ENCODE measurements around the gene DFFB. TPM values are rescaled to one million over a fixed set of nuclear protein-coding genes. Genes with fewer than 3 reads are reported as not detected.

The DFFB gene
- total and polyA plus RNA-seq, 2 donors (not counting 3 experiments of a cell fraction or from before 2014, with no cell fraction given), result 11.7 to 11.8 TPM

DNA sequence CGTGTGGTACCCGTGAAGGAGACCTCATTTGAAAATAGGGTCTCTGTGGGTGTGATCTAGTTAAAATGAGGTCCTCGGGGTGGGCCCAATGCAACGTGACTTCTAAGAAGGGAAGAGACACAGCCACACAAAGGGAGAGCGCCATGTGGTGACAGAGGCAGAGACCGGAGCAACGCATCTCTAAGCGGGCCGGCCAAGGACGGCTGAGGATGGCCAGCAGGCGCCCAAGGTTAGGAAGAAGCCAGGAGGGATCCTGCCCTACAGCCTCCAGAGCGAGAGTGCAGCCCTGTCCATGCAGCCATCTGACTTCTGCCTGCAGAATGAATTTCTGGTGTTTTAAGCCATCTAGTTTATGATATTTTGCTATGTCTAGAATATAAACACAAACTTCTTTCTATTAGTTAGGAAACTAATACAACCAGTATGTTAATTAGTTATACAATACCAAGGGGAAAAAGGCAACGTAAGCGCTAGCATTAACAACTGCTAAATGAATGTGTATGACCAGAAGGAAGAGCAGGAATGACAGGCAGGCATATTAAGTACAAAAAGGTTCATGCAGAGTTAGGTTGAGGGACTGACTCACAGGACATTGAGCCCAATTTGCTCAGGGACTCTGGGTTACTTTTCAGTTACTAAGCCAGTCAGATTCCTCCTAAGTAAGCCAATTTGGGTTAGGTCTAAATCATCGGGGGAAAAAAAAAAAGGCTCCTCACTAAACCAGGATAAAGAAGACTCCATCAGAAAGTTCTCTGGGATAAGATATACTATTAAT, 4.4 kb upstream of the DFFB start:
- dilution Hi-C loops (cut with MboI; ENCODE audit: extremely low pct_ligation_motif_present, low sequenced_read_pairs), result no loop called here
- no peak overlapping the region for H3K9ac ChIP-seq (replicated peaks; ENCODE audit: extremely low read depth, insufficient read depth, low read length)
- H3K4me3 ChIP-seq (replicated peaks in 1 of 3; ENCODE audit: insufficient read depth in 1 of 3, low read depth in 1 of 3, low read length in 3 of 3), result no peak overlapping the region
- no peak overlapping the region for H2AFZ ChIP-seq (ENCODE audit: low read depth, low read length)
- CTCF ChIA-PET, result no interaction called here
- no peaks in the 10 kb centered on the region for H3K9me3 ChIP-seq (replicated peaks; ENCODE audit: control insufficient read depth, insufficient read depth, low read length)
- peaks cover 5% of the 10 kb centered on the region for H3K4me1 ChIP-seq (ENCODE audit: control insufficient read depth, extremely low read depth, insufficient read depth, low read length)
- H3K27ac ChIP-seq (ENCODE audit: insufficient read depth, low read depth, low read length), result no peak overlapping the region
- H3K4me2 ChIP-seq (ENCODE audit: insufficient read depth, low read length), result no peak overlapping the region
- TF ChIP-seq, protein P1, sequence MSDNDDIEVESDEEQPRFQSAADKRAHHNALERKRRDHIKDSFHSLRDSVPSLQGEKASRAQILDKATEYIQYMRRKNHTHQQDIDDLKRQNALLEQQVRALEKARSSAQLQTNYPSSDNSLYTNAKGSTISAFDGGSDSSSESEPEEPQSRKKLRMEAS (IDR thresholded peaks at IDR 0.05; ENCODE audit: insufficient read depth, insufficient read length), result no peak
- no peak for TF ChIP-seq FOS (IDR thresholded peaks at IDR 0.05; ENCODE audit: borderline replicate concordance, insufficient read depth, low read length)
- no peak for TF ChIP-seq POLR2AphosphoS5 (IDR thresholded peaks at IDR 0.05; ENCODE audit: insufficient read depth, low read depth, low read length)
- no peak for TF ChIP-seq MYC (IDR thresholded peaks at IDR 0.05; ENCODE audit: low read depth, low read length)
- TF ChIP-seq, protein P2, sequence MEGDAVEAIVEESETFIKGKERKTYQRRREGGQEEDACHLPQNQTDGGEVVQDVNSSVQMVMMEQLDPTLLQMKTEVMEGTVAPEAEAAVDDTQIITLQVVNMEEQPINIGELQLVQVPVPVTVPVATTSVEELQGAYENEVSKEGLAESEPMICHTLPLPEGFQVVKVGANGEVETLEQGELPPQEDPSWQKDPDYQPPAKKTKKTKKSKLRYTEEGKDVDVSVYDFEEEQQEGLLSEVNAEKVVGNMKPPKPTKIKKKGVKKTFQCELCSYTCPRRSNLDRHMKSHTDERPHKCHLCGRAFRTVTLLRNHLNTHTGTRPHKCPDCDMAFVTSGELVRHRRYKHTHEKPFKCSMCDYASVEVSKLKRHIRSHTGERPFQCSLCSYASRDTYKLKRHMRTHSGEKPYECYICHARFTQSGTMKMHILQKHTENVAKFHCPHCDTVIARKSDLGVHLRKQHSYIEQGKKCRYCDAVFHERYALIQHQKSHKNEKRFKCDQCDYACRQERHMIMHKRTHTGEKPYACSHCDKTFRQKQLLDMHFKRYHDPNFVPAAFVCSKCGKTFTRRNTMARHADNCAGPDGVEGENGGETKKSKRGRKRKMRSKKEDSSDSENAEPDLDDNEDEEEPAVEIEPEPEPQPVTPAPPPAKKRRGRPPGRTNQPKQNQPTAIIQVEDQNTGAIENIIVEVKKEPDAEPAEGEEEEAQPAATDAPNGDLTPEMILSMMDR (IDR thresholded peaks at IDR 0.05; ENCODE audit: extremely low read depth in 1 of 2, insufficient read depth in 1 of 2, low read depth in 1 of 2, low read length in 2 of 2), result no peak
- no peak for TF ChIP-seq POLR2A (IDR thresholded peaks at IDR 0.05; ENCODE audit: low read depth, low read length)
- TF ChIP-seq GATA2 (IDR thresholded peaks at IDR 0.05; ENCODE audit: insufficient read depth, insufficient read length, low read depth, low read length), result no peak
- H4K20me1 ChIP-seq (replicated peaks; ENCODE audit: control insufficient read depth, extremely low read depth, insufficient read depth, low read length), result no peaks in the 10 kb centered on the region
- BruUV-seq (replicated peaks), result no TSS peak
- intact Hi-C loops (cut with micrococcal nuclease), result no loop called here
- DNase-seq (ENCODE audit: low read depth, low spot score), result no peak
- H3K36me3 ChIP-seq (ENCODE audit: control insufficient read depth in 2 of 2, extremely low read depth in 1 of 2, insufficient read depth in 2 of 2, low read length in 2 of 2), result peaks cover 2 to 6% of the 10 kb centered on the region in 2 experiments
- no peaks in the 10 kb centered on the region for H3K27me3 ChIP-seq (ENCODE audit: control insufficient read depth in 2 of 2, insufficient read depth in 2 of 2, low read length in 2 of 2)
- H3K79me2 ChIP-seq (ENCODE audit: control insufficient read depth, insufficient read depth, low read length), result peaks cover 4% of the 10 kb centered on the region
- POLR2A ChIA-PET, result no interaction called here
- no peaks in the 10 kb centered on the region for H3K9me1 ChIP-seq (replicated peaks; ENCODE audit: control insufficient read depth, extremely low read depth, insufficient read depth, low read length)
- FAIRE-seq, result no peak
